GM19025 (cell line): ENCODE results near the gene PELO.
A peak's percentile ranks its signal among the peaks of the same experiment; 100 is the strongest.
"Not testable (repeated sequence)": the region's sequence is repeated elsewhere in the genome, so short reads cannot be mapped to it uniquely, and the experiment has no call there.

Experiments used
- ATAC-seq: cut with Tn5 transposase; IDR thresholded peaks from one replicate; pipeline ENCODE4 v1.9.1; 2021; ENCODE audit warnings: mild to moderate bottlenecking, low read depth, moderate library complexity; ENCODE audit not compliant: unreplicated experiment

The PELO gene

DNA sequence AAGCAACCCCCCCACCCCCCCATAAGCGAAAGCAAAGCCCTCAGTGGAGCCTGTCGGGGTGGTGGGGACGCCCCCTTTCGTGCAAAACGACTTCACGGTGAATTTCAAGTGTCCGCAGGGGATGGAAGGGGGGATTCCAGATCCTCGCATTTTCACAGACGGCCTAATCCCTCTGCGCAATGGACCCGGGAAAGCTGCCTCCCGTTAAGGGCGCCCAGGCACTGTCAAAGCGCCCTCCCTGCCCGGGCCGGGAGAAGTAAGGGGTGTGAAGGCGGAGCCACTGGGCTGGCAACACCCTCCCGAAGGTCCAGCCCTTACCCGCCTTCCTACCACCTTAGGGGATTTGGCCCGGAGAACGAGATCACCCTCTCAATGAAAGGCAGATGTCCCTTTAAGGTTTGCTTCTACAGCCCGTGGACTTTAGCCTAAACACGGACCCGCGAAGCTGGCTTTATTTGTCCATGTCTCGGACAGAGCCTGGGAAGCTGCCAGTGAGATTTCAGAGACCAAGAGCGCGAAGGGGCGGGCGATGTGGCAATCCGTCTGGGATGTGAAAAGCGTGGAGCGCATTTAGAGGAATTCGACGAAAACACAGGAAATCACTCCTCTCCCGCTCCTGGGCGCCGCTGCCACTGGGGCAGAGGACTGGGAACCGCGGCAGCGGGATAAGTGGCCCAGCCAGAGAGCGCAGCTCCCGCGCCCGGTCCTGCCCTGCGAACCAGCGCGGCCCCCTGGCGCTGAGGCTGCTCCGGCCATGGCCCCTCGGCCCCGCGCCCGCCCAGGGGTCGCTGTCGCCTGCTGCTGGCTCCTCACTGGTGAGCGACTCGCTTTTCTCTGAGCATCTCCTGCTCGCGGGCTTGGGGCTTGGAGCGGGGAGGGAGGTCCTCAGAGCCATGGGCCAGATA, at the start of gene PELO, which contains the start of gene ITGA1:
PELO (plus strand) TSS at position 317 of the 905 bp plus-strand sequence. CDS start 12,479 bp downstream, outside the sequence.
ITGA1 (plus strand) TSS at position 317 of the 905 bp plus-strand sequence; CDS start at position 755, 438 bp downstream.
- peak; percentile 86 for ATAC-seq

GRCh38 chr5:52738095-52738506, 49.6 kb upstream of the PELO start:
- ATAC-seq = peak; percentile 75

- no peak for ATAC-seq
Observed at GRCh38 chr5:52740007-52740406, 47.7 kb upstream of the PELO start.

GRCh38 chr5:52743012-52743411, 44.7 kb upstream of the PELO start:
- no peak for ATAC-seq

DNA sequence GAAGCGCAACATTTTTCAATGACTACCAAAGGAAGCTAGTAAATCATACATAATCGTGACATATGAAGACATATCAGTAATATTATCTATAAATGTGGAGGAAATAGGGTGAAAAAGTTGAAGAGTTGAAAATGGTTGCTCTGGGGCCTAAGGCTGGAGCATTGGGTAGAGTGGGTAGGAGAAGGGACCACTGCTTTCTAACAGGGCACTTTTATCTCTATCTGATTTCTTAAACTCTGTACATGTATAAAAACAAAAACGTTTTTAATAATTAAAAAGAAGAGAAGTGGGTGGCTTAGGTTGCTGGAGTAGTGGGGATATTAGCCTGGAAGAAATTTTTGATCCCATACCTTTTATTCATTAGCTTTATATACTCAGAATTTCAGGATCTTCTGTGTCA, 44.2 kb upstream of the PELO start:
- ATAC-seq = no peak

DNA sequence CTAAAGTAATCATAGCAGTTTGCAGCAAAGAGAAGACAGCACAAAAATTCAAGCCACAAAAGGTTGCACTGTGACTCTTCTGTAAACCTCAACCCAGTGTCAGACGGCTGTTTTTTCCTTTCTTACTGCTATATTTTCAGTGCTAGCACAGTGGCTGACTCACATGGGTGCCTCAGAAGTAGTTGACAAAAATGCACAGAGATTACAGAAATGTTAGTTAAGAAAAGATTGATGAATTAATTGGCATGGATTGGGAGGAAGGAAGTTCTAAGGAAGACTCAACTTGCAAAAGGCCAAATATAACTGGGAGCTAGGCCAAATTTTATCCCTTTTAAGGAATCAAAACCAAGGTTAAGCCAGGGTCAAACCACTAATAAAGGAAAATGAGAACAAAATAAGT, 43.7 kb upstream of the PELO start:
- ATAC-seq = no peak

- not testable (repeated sequence) for ATAC-seq
Observed at GRCh38 chr5:52744867-52745458, 42.8 kb upstream of the PELO start.

- no peak for ATAC-seq
Observed at GRCh38 chr5:52746539-52746938, 41.2 kb upstream of the PELO start.

DNA sequence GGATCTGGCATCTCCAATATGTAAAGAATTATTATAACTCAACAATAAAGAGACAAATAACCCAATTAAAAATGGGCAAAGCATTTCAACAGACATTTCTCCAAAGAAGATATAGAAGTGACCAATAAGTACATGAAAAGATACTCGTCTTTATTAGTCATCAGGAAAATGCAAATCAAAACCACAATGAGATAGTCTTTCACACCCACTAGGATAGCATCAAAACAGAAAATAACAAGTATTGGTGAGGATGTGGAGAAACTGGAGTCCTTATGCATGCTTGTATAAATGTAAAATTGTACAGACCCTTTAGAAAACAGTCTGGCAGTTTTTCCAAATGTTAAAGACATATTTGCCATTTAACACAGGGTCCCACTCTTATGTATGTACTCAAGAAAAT, 39.1 kb upstream of the PELO start:
- no peak for ATAC-seq

- no peak for ATAC-seq
Observed at GRCh38 chr5:52749666-52750065, 38.0 kb upstream of the PELO start.

- no peak for ATAC-seq
Observed at GRCh38 chr5:52751137-52751536, 36.6 kb upstream of the PELO start.

DNA sequence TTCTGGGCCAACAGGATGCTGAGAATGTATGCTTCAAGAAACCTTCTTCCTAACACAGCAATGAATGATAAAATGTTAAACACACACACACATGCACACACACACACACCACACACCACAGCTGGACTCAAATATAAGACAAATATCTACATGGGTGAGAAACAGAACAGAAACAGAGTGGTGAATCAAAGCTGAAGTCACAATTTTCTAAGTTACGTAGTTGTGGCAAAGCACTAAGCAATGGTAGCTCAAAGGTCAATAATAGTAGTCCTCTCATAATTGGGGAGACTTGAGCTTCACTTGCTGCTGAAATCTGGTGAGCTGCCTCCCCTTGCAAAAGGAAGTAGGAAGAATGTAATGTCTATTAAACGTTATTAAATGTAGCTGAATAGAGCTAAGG, 33.7 kb upstream of the PELO start:
- no peak for ATAC-seq

DNA sequence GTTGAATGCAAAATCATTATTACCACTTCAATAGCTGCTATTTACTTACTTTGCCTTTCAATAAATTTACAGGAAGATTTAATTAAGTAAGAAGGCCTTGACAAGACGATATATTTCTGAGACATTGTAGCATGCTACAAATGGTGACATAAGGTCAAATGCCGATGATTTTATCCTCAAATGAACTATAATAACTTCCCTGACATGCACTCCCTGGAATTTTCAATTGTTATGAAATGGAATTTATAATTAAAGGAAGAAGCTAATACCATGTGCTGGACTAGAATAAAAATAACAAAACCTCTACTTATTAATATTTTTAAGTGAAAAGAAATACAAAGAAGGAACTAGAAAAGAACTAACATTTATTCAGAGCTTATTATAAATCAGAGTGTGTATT, 30.2 kb upstream of the PELO start:
- ATAC-seq = no peak

GRCh38 chr5:52758014-52758413, 29.7 kb upstream of the PELO start:
- ATAC-seq = no peak

GRCh38 chr5:52759331-52759730, 28.4 kb upstream of the PELO start:
- ATAC-seq = no peak

DNA sequence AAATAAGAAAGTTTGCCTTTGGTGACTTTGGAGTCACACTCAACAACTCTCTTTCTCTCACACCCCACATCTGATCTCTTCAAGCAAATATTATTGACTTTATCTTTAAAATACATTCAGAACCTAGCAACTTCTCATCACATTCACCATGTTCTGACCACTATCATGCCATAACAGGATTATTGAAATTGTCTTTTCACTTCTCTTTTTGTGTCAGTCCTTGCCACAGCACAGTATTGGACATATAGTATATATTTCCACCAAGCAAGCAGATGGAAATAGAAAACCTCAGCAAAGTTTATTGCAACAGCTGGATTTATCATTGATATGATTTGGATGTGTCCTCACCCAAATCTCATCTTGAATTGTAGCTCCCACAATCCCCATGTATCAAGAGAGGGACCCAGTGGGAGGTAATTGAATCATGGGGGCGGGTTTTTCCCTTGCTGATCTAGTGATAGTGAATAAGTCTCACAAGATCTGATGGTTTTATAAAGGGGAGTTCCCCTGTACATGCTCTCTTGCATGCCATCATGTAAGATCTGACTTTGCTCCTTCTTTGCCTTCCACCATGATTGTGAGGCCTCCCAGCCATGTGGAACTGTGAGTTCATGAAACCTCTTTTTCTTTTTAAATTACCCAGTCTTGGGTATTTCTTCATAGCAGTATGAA, 26.9 kb upstream of the PELO start:
- no peak for ATAC-seq

- no peak for ATAC-seq
Observed at GRCh38 chr5:52767217-52767743, 20.4 kb upstream of the PELO start.

DNA sequence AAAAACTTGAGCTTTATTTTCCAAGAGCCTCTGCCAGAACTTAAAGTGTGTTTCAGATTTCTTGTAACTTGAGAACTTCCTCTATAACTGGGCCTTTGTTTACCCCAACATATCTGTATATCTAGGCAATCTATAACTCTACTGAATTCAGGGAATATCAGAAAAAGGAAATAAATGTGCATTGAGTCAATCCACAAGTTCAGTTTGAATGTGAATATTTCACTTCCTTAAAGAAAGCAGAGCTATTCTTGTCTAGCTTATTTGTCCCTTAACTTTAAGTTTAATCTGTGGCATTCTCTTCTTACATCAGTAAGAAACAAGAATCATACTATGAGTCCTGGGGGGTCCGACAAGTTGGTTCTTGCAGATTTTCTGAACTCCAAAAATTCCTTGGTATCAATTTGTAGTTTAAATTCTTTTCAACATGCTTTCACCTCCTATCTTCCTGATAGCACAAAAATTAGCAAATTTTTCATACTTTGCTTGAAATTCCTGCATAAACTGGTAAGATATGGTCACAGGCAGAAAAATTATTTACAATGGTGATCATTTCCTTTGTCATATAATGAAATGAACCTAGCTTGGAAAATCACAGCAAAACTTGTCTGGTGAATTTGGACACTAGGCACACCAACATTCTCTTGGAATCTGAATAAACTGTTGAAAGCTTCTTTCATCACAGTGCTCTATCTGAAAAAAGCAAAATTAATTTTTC, 19.8 kb upstream of the PELO start:
- no peak for ATAC-seq

DNA sequence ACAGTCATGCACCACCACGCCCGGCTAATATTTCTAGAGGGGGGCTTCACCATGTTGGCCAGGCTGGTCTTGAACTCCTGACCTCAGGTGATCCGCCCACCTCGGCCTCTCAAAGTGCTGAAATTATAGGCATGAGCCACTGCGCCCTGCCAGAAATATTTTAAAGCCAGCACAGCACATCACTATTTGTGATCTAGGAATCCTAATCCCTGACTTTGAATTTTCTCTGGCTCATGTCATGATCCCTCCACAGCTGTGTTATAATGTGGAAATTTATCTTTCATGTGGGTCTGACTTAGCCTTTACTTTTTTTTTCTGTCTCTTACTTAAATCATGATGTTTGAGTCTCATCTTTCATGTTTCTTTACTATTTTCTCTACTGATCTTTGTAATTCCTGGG, 18.7 kb upstream of the PELO start:
- no peak for ATAC-seq

DNA sequence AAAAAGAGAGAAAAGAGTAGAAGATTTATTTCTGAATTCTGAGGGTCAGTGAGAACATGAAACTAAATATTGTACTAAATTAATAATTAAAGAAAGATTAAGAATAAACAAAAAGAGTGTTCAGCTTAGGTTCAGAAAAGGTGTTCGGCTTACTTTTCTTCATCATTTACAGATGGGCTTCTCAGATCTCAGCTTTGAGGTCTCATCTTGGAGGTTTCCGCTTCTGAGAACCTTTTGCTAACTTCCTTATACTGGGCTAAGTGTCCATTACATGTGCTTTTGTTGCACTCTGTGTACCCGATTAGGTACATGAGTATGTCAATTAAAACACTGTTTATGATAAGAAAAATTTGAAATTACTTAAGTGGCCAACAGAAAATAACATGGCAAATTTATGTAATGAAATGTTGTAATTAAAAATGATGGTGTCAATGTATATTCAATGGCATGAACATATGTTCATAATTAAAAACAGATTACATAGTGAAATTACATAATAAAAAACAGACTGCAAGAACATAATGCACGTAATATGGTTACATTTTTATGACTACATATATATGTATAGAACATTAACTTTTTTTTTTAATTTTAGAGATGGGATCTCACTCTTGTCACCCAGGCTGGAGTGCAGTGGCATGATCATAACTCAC, 17.3 kb upstream of the PELO start:
- ATAC-seq = no peak
